Measurements from ENCODE around the gene WASHC1.
"Not testable (repeated sequence)": the region's sequence is repeated elsewhere in the genome, so short reads cannot be mapped to it uniquely, and the experiment has no call there.

GRCh38 chr9:43116-43515 is 13.9 kb upstream of the WASHC1 start:
- TF ChIP-seq CTCF (IDR thresholded peaks at IDR 0.05; ENCODE audit: low read depth, low read length, missing input control); TAF1 (conservative IDR thresholded peaks at IDR 0.05): not testable (repeated sequence)
